HEK293 (cell line): Measurements from ENCODE around the gene GOLGA6L10.
"Not testable (repeated sequence)": the region's sequence is repeated elsewhere in the genome, so short reads cannot be mapped to it uniquely, and the experiment has no call there.

ENCODE experiments used
- CTCF ChIA-PET: fragments of 350-600 bp; formaldehyde crosslinking; extraction: SDS; loops from one replicate; lab custom pipeline; 2021; ENCODE audit warnings: antibody characterized with exemption; lab: Yijun Ruan, JAX
- POLR2A ChIA-PET: fragments of 300-600 bp; formaldehyde crosslinking; extraction: SDS; loops from one replicate; lab custom pipeline; 2020; ENCODE audit warnings: antibody characterized with exemption, inconsistent platforms; lab: Yijun Ruan, JAX
- H3K27ac ChIP-seq: fragments of 200-500 bp; sonication (Bioruptor generic); 2 replicates; pipeline ENCODE4 v1.5.1; 2014; ENCODE audit warnings: low read depth, low read length, control low read depth, inconsistent platforms; ENCODE audit errors: extremely low read depth
- H3K36me3 ChIP-seq, 2 experiments: fragments of 200-500 bp in 1 of 2; sonication (Bioruptor generic) in 1 of 2; 1 replicate in 1 of 2; 2 replicates in 1 of 2; pipeline ENCODE4 v1.5.1; 2014 to 2017; ENCODE audit warnings: inconsistent platforms in 2 of 2, low read length in 2 of 2; ENCODE audit not compliant: control insufficient read depth in 2 of 2, insufficient read depth in 1 of 2
- H3K4me1 ChIP-seq: fragments of 200-500 bp; sonication (Bioruptor generic); 2 replicates; pipeline ENCODE4 v1.5.1; 2014; ENCODE audit warnings: mild to moderate bottlenecking, low read length, inconsistent platforms; ENCODE audit not compliant: control insufficient read depth, insufficient read depth
- H3K4me3 ChIP-seq: 2 replicates; pipeline ENCODE4 v1.5.1; 2011; ENCODE audit warnings: low read depth, mild to moderate bottlenecking, control low read depth, low read length, moderate library complexity
- H3K9me3 ChIP-seq: fragments of 200-500 bp; sonication (Bioruptor generic); 2 replicates; pipeline ENCODE4 v1.5.1; 2014; ENCODE audit warnings: low read depth, low read length, inconsistent platforms; ENCODE audit not compliant: control insufficient read depth, insufficient read depth
- KLF1 ChIP-seq: fragments of 450-650 bp; formaldehyde crosslinking; IDR thresholded peaks from 2 replicates; pipeline ENCODE4 v1.5.1; 2016; ENCODE audit warnings: missing biosample characterization, missing genetic modification characterization
- ZNF121 ChIP-seq: fragments of 450-650 bp; formaldehyde crosslinking; IDR thresholded peaks from 2 replicates; pipeline ENCODE4 v1.5.1; 2016; ENCODE audit warnings: missing biosample characterization, missing genetic modification characterization
- ZNF175 ChIP-seq: fragments of 450-650 bp; formaldehyde crosslinking; IDR thresholded peaks from 2 replicates; pipeline ENCODE4 v1.5.1; 2016; ENCODE audit warnings: missing biosample characterization, missing genetic modification characterization
- ZNF184 ChIP-seq: fragments of 450-650 bp; IDR thresholded peaks from 2 replicates; pipeline ENCODE4 v1.5.1; 2018; ENCODE audit warnings: missing biosample characterization, mild to moderate bottlenecking, missing genetic modification characterization
- ZNF202 ChIP-seq: fragments of 450-650 bp; formaldehyde crosslinking; IDR thresholded peaks from 2 replicates; pipeline ENCODE4 v1.5.1; 2016; ENCODE audit warnings: missing biosample characterization, missing genetic modification characterization, borderline replicate concordance
- ZNF280C ChIP-seq: fragments of 450-650 bp; formaldehyde crosslinking; IDR thresholded peaks from 2 replicates; pipeline ENCODE4 v1.5.1; 2016; ENCODE audit warnings: missing biosample characterization, missing genetic modification characterization
- ZNF341 ChIP-seq: fragments of 450-650 bp; formaldehyde crosslinking; IDR thresholded peaks from 2 replicates; pipeline ENCODE4; 2016; ENCODE audit warnings: low read depth, missing biosample characterization, missing genetic modification characterization
- ZNF354C ChIP-seq: fragments of 450-650 bp; formaldehyde crosslinking; IDR thresholded peaks from 2 replicates; pipeline ENCODE4 v1.5.1; 2016; ENCODE audit warnings: missing biosample characterization, missing genetic modification characterization, low read depth, borderline replicate concordance
- ZNF362 ChIP-seq: fragments of 450-650 bp; formaldehyde crosslinking; IDR thresholded peaks from 2 replicates; pipeline ENCODE4 v1.5.1; 2016; ENCODE audit warnings: missing biosample characterization, missing genetic modification characterization
- ZNF391 ChIP-seq: fragments of 450-650 bp; formaldehyde crosslinking; IDR thresholded peaks from 2 replicates; pipeline ENCODE4 v1.5.1; 2016; ENCODE audit warnings: low read depth, missing biosample characterization, missing genetic modification characterization, borderline replicate concordance
- ZNF426 ChIP-seq: fragments of 450-650 bp; formaldehyde crosslinking; IDR thresholded peaks from 2 replicates; pipeline ENCODE4 v1.5.1; 2017; ENCODE audit warnings: missing biosample characterization, missing genetic modification characterization, mild to moderate bottlenecking, inconsistent platforms, moderate library complexity
- ZNF473 ChIP-seq: fragments of 450-650 bp; formaldehyde crosslinking; IDR thresholded peaks from 2 replicates; pipeline ENCODE4 v1.5.1; 2017; ENCODE audit warnings: missing biosample characterization, missing genetic modification characterization
- ZNF561 ChIP-seq: fragments of 450-650 bp; IDR thresholded peaks from 2 replicates; pipeline ENCODE4 v1.5.1; 2018; ENCODE audit warnings: missing biosample characterization, missing genetic modification characterization, borderline replicate concordance
- ZNF701 ChIP-seq: fragments of 450-650 bp; formaldehyde crosslinking; IDR thresholded peaks from 2 replicates; pipeline ENCODE4 v1.5.1; 2016; ENCODE audit warnings: missing biosample characterization, missing genetic modification characterization
- ZNF76 ChIP-seq: fragments of 450-650 bp; formaldehyde crosslinking; IDR thresholded peaks from 2 replicates; pipeline ENCODE4; 2016; ENCODE audit warnings: low read depth, missing biosample characterization, missing genetic modification characterization, borderline replicate concordance
- ZSCAN5A ChIP-seq: fragments of 450-650 bp; formaldehyde crosslinking; IDR thresholded peaks from 2 replicates; pipeline ENCODE4 v1.5.1; 2016; ENCODE audit warnings: missing biosample characterization, missing genetic modification characterization

The GOLGA6L10 gene

GRCh38 chr15:82312586-82313349 is 36.5 kb downstream of the GOLGA6L10 start (continued):
- TF ChIP-seq ZSCAN5A (no peak), ZNF561 (tag by site-specific recombination) (no peak), ZNF391 (tag by site-specific recombination) (no peak), ZNF473 (tag by site-specific recombination) (no peak), ZNF184 (tag by site-specific recombination) (no peak), ZNF280C (tag by site-specific recombination) (no peak), KLF1 (tag by site-specific recombination) (no peak)

- H3K4me3 ChIP-seq, H3K27ac ChIP-seq, POLR2A ChIA-PET, H3K4me1 ChIP-seq, H3K9me3 ChIP-seq, H3K36me3 ChIP-seq: not testable (repeated sequence)
- CTCF ChIA-PET = interaction anchor here (0.6 kb wide), 1 partner anchor 173 kb away, joined by 4 read pairs; no protein-coding TSS in a partner anchor
These were observed 38.0 kb downstream of the GOLGA6L10 start for GRCh38 chr15:82311321-82311720.

GRCh38 chr15:82309802-82310201 is 39.5 kb downstream of the GOLGA6L10 start:
- ChIA-PET POLR2A (no interaction called here), CTCF (no interaction called here)
- H3K27ac ChIP-seq = no peak overlapping the region
- TF ChIP-seq ZNF354C = no peak
- TF ChIP-seq ZNF202 (tag by site-specific recombination) = no peak
- no peak for TF ChIP-seq ZNF426 (tag by site-specific recombination)
- no peak for TF ChIP-seq ZNF701 (tag by site-specific recombination)
- no peak for TF ChIP-seq ZNF121 (tag by site-specific recombination)
- no peak for TF ChIP-seq ZNF175 (tag by site-specific recombination)
- TF ChIP-seq ZNF341 (tag by site-specific recombination) = no peak
- TF ChIP-seq ZNF362 (tag by site-specific recombination) = no peak
- no peak for TF ChIP-seq ZNF76 (tag by site-specific recombination)
- H3K9me3 ChIP-seq = no peaks in the 10 kb centered on the region
- H3K36me3 ChIP-seq = no peaks in the 10 kb centered on the region
- H3K4me1 ChIP-seq = no peaks in the 10 kb centered on the region
- H3K4me3 ChIP-seq = no peak overlapping the region
